Cardiac muscle cell (in vitro differentiated cells and primary cell): ENCODE data around the gene ERBB4. TPM values are rescaled to one million over a fixed set of nuclear protein-coding genes. Genes with fewer than 3 reads are reported as not detected.

ENCODE experiments used
- DNase-seq, 2 donors: peaks; one replicate each; pipeline versions ENCODE4 v3.0.0 to v3.0.0-alpha.2; 2010 to 2017; ENCODE audit warnings: low read depth in 1 of 2, low spot score in 1 of 2
- H3K27ac ChIP-seq: fragments of 200-600 bp; sonication (generic); 2 replicates; pipeline ENCODE4 v1.5.1; 2016
- H3K27me3 ChIP-seq: fragments of 200-600 bp; sonication (generic); 2 replicates; pipeline ENCODE4 v1.6.0; 2016; ENCODE audit warnings: control low read depth
- H3K36me3 ChIP-seq: fragments of 200-600 bp; sonication (generic); 2 replicates; pipeline ENCODE4 v1.5.1; 2016; ENCODE audit warnings: control low read depth
- H3K4me1 ChIP-seq: fragments of 200-600 bp; sonication (generic); 2 replicates; pipeline ENCODE4 v1.8.1; 2017; ENCODE audit warnings: low read depth, mild to moderate bottlenecking, mixed run types
- H3K4me3 ChIP-seq: fragments of 200-600 bp; sonication (generic); 2 replicates; pipeline ENCODE4 v1.5.1; 2016; ENCODE audit warnings: mild to moderate bottlenecking
- H3K9me3 ChIP-seq: fragments of 200-600 bp; sonication (generic); 2 replicates; pipeline ENCODE4 v1.5.1; 2017; ENCODE audit warnings: low read depth, mild to moderate bottlenecking, control low read depth
- CTCF ChIP-seq: IDR thresholded peaks from 2 replicates; pipeline ENCODE4 v1.5.1; 2012; ENCODE audit warnings: low read depth, mild to moderate bottlenecking, low read length
- polyA plus RNA-seq: library from polyadenylated mRNA; unstranded; fragments of >200 nt; fragmentation: Nextera tagmentation; extraction: Ambion mirVana; gene quantifications from 2 replicates; pipeline ENCODE4 v1.2.1, GENCODE V29; 2016
- total RNA-seq: library from RNA; depleted of rRNA; stranded (reverse); fragments of >200 nt; gene quantifications from 2 replicates; pipeline ENCODE4 v1.2.3, GENCODE V29; 2016

Gene ERBB4
- total and polyA plus RNA-seq, 2 experiments from 2014 or later, result 38.1 to 42.1 TPM

- H3K4me3 ChIP-seq, result no peak overlapping the region
- no peaks in the 10 kb centered on the region for H3K36me3 ChIP-seq
- H3K27ac ChIP-seq, result no peak overlapping the region
- no peak for DNase-seq
- no peaks in the 10 kb centered on the region for H3K9me3 ChIP-seq
- no peaks in the 10 kb centered on the region for H3K4me1 ChIP-seq
- no peak for TF ChIP-seq CTCF
- no peaks in the 10 kb centered on the region for H3K27me3 ChIP-seq
These were observed 704.9 kb downstream of the ERBB4 start for GRCh38 chr2:211833582-211834279.

- no peaks in the 10 kb centered on the region for H3K4me1 ChIP-seq
- no peak overlapping the region for H3K27ac ChIP-seq
- no peaks in the 10 kb centered on the region for H3K9me3 ChIP-seq
- H3K27me3 ChIP-seq, result no peaks in the 10 kb centered on the region
- no peak for TF ChIP-seq CTCF
- H3K36me3 ChIP-seq, result no peaks in the 10 kb centered on the region
- no peak for DNase-seq
- no peak overlapping the region for H3K4me3 ChIP-seq
These were observed 708.9 kb downstream of the ERBB4 start for GRCh38 chr2:211829725-211830124.

- no peak for TF ChIP-seq CTCF
- Histone ChIP-seq H3K27me3 (no peaks in the 10 kb centered on the region), H3K4me3 (no peak overlapping the region), H3K27ac (no peak overlapping the region), H3K36me3 (no peaks in the 10 kb centered on the region), H3K9me3 (no peaks in the 10 kb centered on the region), H3K4me1 (no peaks in the 10 kb centered on the region)
- no peak for DNase-seq
These were observed 714.6 kb downstream of the ERBB4 start for GRCh38 chr2:211823886-211824479.

GRCh38 chr2:211822686-211823335 is 715.8 kb downstream of the ERBB4 start:
- no peak for DNase-seq
- no peak for TF ChIP-seq CTCF
- Histone ChIP-seq H3K27me3 (no peaks in the 10 kb centered on the region), H3K27ac (no peak overlapping the region), H3K4me1 (no peaks in the 10 kb centered on the region), H3K36me3 (no peaks in the 10 kb centered on the region), H3K4me3 (no peak overlapping the region), H3K9me3 (no peaks in the 10 kb centered on the region)

- Histone ChIP-seq H3K4me3 (no peak overlapping the region), H3K4me1 (no peaks in the 10 kb centered on the region), H3K36me3 (no peaks in the 10 kb centered on the region), H3K27ac (no peak overlapping the region), H3K9me3 (no peaks in the 10 kb centered on the region), H3K27me3 (no peaks in the 10 kb centered on the region)
- no peak for DNase-seq
- no peak for TF ChIP-seq CTCF
These were observed 721.8 kb downstream of the ERBB4 start for GRCh38 chr2:211816754-211817153.
